Limb (tissue), 2 donors: ENCODE data around the gene GNAT2.

Experiments used
- DNase-seq, 2 donors: peaks; one replicate each; pipeline ENCODE4 v3.0.0-alpha.2; 2016; ENCODE audit errors: extremely low spot score in 2 of 2

The GNAT2 gene

DNA sequence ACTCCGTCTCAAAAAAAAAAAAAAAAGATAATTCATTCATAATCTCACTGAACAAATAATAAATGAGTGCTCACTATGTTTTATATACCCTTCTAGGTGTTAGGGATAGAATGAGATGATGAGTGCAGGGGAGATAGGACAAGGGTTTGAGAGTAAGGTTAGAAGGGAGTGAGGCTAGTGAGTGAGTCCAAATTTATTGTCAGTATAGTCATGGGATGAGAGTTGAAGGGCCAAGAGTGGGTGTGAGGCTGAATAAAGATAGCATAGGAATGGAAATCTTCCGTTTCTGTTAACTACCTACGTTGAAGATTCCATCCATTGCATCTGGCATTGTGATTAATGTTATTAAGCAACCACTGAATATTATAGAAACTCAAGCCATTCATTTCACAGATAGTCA is 54.2 kb downstream of the GNAT2 start:
- DNase-seq = no peak

DNA sequence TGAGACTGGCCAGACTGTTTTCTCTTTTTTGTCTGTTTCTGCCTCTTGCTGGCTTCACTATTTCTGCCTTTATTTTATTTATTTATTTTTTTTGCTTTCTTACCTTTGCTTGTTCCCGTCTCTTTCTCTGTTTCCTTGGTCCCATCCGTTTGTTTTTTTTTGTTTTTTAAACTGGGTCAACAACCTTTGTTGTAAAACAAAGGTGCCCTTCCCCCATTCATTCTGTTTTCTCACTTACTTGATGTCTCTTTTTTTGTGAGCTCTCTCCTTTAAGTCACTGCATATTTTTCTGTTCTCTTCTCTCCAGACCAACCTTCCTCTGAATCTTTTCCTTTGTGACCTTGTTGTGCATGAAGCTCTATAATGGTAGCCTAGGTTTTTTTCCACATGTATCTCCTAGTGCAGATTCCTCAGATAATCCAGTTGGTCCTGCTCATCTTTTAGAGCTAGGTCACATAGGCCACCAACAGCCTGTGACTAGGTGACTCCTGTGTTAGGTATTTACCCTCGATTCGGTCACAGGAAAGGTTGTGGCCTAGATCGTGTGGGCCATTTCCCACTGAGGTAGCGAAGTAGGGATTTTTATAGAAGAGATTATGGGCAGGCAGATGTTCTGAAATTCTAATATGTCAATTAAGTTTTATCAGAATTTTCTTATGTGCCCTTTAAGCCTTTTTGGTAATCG is 55.1 kb downstream of the GNAT2 start:
- no peak for DNase-seq

GRCh38 chr1:109559995-109560394 is 59.4 kb downstream of the GNAT2 start:
- no peak for DNase-seq

DNA sequence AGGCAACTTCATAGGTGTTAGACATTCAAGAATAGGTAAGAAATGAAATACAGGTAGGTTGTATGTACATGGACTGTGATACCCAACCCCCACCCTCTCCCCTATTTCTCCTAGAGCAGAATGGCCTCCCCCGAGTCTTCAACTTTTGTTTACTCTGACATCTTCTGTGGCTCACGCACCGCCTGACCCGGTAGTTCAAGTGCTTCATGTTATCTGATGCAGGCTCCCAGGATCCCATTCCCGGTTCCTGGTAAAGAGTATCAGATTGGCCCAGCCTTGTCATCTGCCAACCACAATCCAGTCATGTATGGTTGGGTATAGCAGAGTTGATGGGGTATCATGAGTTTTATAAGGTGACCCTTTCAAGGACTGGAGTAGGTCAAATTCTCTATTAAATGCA is 61.9 kb downstream of the GNAT2 start:
- DNase-seq = no peak

DNA sequence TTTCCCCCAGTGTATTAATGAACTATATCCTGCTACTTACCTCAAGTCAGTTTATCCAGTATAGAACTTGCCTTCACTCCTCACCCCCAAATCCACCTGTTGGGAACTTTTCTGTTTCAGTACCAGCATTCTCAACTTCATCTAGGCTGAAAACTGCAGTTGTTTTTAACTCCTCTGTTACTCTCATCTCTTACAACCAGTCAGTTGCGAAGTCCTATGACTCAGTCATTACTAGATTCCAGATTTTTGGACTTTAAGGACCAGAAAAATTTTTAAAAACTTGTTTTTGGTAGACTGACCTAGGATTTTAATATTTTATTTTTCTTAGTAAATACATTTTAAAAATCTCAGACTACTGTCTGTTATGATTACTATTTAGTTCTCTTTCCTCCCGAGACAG is 62.9 kb downstream of the GNAT2 start:
- DNase-seq = no peak
